Ishikawa (cell line): ENCODE data around the gene DCXR.

ENCODE experiments used
- CEBPB ChIP-seq: IDR thresholded peaks from 2 replicates; pipeline ENCODE4 v1.6.1; 2012
- CREB1 ChIP-seq: IDR thresholded peaks from 2 replicates; pipeline ENCODE4 v1.6.1; 2012; ENCODE audit warnings: low read depth
- EGR1 ChIP-seq: IDR thresholded peaks from 2 replicates; pipeline ENCODE4 v1.6.1; 2012
- EP300 ChIP-seq: IDR thresholded peaks from 2 replicates; pipeline ENCODE4 v1.6.1; 2012; ENCODE audit warnings: borderline replicate concordance
- FOXM1 ChIP-seq: IDR thresholded peaks from 2 replicates; pipeline ENCODE4 v1.6.1; 2012; ENCODE audit warnings: low read depth, borderline replicate concordance
- MAX ChIP-seq: IDR thresholded peaks from 2 replicates; pipeline ENCODE4 v1.6.1; 2012
- NFIC ChIP-seq: IDR thresholded peaks from 2 replicates; pipeline ENCODE4 v1.6.1; 2012
- RAD21 ChIP-seq: IDR thresholded peaks from 2 replicates; pipeline ENCODE4 v1.6.1; 2012; ENCODE audit warnings: low read depth
- REST ChIP-seq: IDR thresholded peaks from 2 replicates; pipeline ENCODE4 v1.6.1; 2012; ENCODE audit warnings: low read depth, mild to moderate bottlenecking
- TAF1 ChIP-seq: IDR thresholded peaks from 2 replicates; pipeline ENCODE4 v1.6.1; 2012; ENCODE audit warnings: low read depth, mild to moderate bottlenecking
- TCF12 ChIP-seq: IDR thresholded peaks from 2 replicates; pipeline ENCODE4 v1.6.1; 2012; ENCODE audit warnings: low read depth
- TEAD4 ChIP-seq: IDR thresholded peaks from 2 replicates; pipeline ENCODE4 v1.6.1; 2012
- USF1 ChIP-seq: IDR thresholded peaks from 2 replicates; pipeline ENCODE4 v1.6.1; 2012
- YY1 ChIP-seq: IDR thresholded peaks from 2 replicates; pipeline ENCODE4 v1.6.1; 2012; ENCODE audit warnings: low read depth
- ZBTB7A ChIP-seq: IDR thresholded peaks from 2 replicates; pipeline ENCODE4 v1.6.1; 2012; ENCODE audit warnings: low read depth

DCXR gene

GRCh38 chr17:82050152-82050760 lies 12.8 kb upstream of the DCXR start:
- no peak for TF ChIP-seq NFIC
- no peak for TF ChIP-seq RAD21
- no peak for TF ChIP-seq TCF12
- TF ChIP-seq CEBPB, result no peak
- TF ChIP-seq TEAD4, result no peak
- no peak for TF ChIP-seq REST
- no peak for TF ChIP-seq EP300
- TF ChIP-seq MAX, result no peak
- TF ChIP-seq TAF1, result no peak
- no peak for TF ChIP-seq EGR1

- TF ChIP-seq TCF12 (no peak), TEAD4 (no peak), CREB1 (no peak), TAF1 (no peak), ZBTB7A (no peak), EP300 (no peak), YY1 (no peak), CEBPB (no peak), FOXM1 (no peak)
These were observed 12.0 kb upstream of the DCXR start for GRCh38 chr17:82049521-82049971.

- TF ChIP-seq MAX, result no peak
- no peak for TF ChIP-seq USF1
- TF ChIP-seq CREB1, result no peak
- no peak for TF ChIP-seq NFIC
- no peak for TF ChIP-seq RAD21
- TF ChIP-seq YY1, result no peak
- no peak for TF ChIP-seq EP300
- TF ChIP-seq ZBTB7A, result no peak
- TF ChIP-seq FOXM1, result no peak
- TF ChIP-seq CEBPB, result no peak
- no peak for TF ChIP-seq TEAD4
- TF ChIP-seq REST, result no peak
- no peak for TF ChIP-seq TCF12
- no peak for TF ChIP-seq TAF1
- no peak for TF ChIP-seq EGR1
These were observed 11.6 kb upstream of the DCXR start for GRCh38 chr17:82049106-82049505.

GRCh38 chr17:82048571-82048971 lies 11.1 kb upstream of the DCXR start:
- TF ChIP-seq MAX (no peak), ZBTB7A (no peak), USF1 (no peak), CEBPB (no peak), NFIC (no peak), TEAD4 (no peak), YY1 (no peak)

GRCh38 chr17:82047914-82048570 lies 10.5 kb upstream of the DCXR start:
- TF ChIP-seq FOXM1 (no peak), TAF1 (no peak), YY1 (no peak), MAX (no peak), EGR1 (no peak), EP300 (no peak), USF1 (no peak), REST (no peak), NFIC (no peak), TEAD4 (no peak), CEBPB (no peak)
